SK-N-SH (cell line): ENCODE data around the gene FBP1. TPM values are rescaled to one million over a fixed set of nuclear protein-coding genes. Genes with fewer than 3 reads are reported as not detected.

ENCODE experiments used
- CTCF ChIA-PET: fragments of 300-600, 350-600 bp; formaldehyde crosslinking; extraction: SDS; loops from one replicate; lab custom pipeline; 2021; lab: Yijun Ruan, JAX
- POLR2A ChIA-PET: fragments of 350-600 bp; sonication (Branson Sonifier 250); formaldehyde crosslinking; extraction: SDS; loops from one replicate; lab custom pipeline; 2020; ENCODE audit warnings: antibody characterized with exemption, inconsistent platforms; lab: Yijun Ruan, JAX
- DNase-seq: peaks from one replicate; pipeline ENCODE4 v3.0.0; 2012
- H2AFZ ChIP-seq: fragments of 200-600 bp; sonication (generic); 2 replicates; pipeline ENCODE4 v1.8.1; 2016; ENCODE audit warnings: antibody characterized with exemption, mild to moderate bottlenecking, low read depth
- H3F3A ChIP-seq: fragments of 200-600 bp; sonication (generic); replicated peaks from 2 replicates; pipeline ENCODE3; 2016; ENCODE audit warnings: antibody characterized with exemption, mild to moderate bottlenecking; ENCODE audit not compliant: insufficient read depth
- H3K27ac ChIP-seq, 2 experiments: fragments of 200-500 bp in 1 of 2; fragments of 200-600 bp in 1 of 2; sonication (Bioruptor generic) in 1 of 2; sonication (generic), shearing (Covaris generic) in 1 of 2; 2 replicates each; pipeline versions ENCODE4 v1.5.1 to v1.6.1; 2014 to 2016; ENCODE audit warnings: low read depth in 2 of 2, inconsistent platforms in 1 of 2, low read length in 1 of 2, mild to moderate bottlenecking in 1 of 2, mixed read lengths in 1 of 2
- H3K27me3 ChIP-seq: fragments of 200-600 bp; sonication (generic), shearing (Covaris generic); 2 replicates; pipeline ENCODE4 v1.6.1; 2016; ENCODE audit warnings: mixed run types; ENCODE audit not compliant: insufficient read depth
- H3K36me3 ChIP-seq, 2 experiments: fragments of 200-500 bp in 1 of 2; fragments of 200-600 bp in 1 of 2; sonication (Bioruptor generic) in 1 of 2; sonication (generic) in 1 of 2; replicated peaks in 1 of 2; 2 replicates each; pipeline versions ENCODE3 to v1.5.1; 2014 to 2016; ENCODE audit warnings: low read length in 1 of 2, mild to moderate bottlenecking in 1 of 2; ENCODE audit not compliant: insufficient read depth in 2 of 2, control insufficient read depth in 1 of 2
- H3K4me1 ChIP-seq, 2 experiments: fragments of 200-500 bp in 1 of 2; fragments of 200-600 bp in 1 of 2; sonication (Bioruptor generic) in 1 of 2; sonication (generic), shearing (Covaris generic) in 1 of 2; 2 replicates each; pipeline versions ENCODE4 v1.5.1 to v1.6.1; 2014 to 2016; ENCODE audit warnings: low read depth in 1 of 2, low read length in 1 of 2, mixed run types in 1 of 2; ENCODE audit not compliant: insufficient read depth in 2 of 2, control insufficient read depth in 1 of 2
- H3K4me2 ChIP-seq: fragments of 200-600 bp; sonication (generic), shearing (Covaris generic); 2 replicates; pipeline ENCODE4 v1.6.1; 2017; ENCODE audit warnings: mixed run types
- H3K4me3 ChIP-seq, 2 experiments: fragments of 200-500 bp in 1 of 2; fragments of 200-600 bp in 1 of 2; sonication (Bioruptor generic) in 1 of 2; sonication (generic), shearing (Covaris generic) in 1 of 2; 2 replicates each; pipeline versions ENCODE4 v1.5.1 to v1.8.1; 2014 to 2016; ENCODE audit warnings: low read depth in 2 of 2, inconsistent platforms in 1 of 2, low read length in 1 of 2, mild to moderate bottlenecking in 1 of 2, mixed read lengths in 1 of 2, moderate library complexity in 1 of 2
- H3K79me2 ChIP-seq: fragments of 200-600 bp; sonication (generic); 2 replicates; pipeline ENCODE4 v1.8.1; 2017; ENCODE audit warnings: mild to moderate bottlenecking; ENCODE audit not compliant: insufficient read depth
- H3K9ac ChIP-seq: fragments of 200-600 bp; sonication (generic); 2 replicates; pipeline ENCODE4 v1.6.1; 2017; ENCODE audit warnings: mixed run types
- H3K9me2 ChIP-seq: fragments of 200-600 bp; sonication (generic); 2 replicates; pipeline ENCODE4 v1.6.1; 2017; ENCODE audit warnings: mixed run types
- H3K9me3 ChIP-seq: fragments of 200-600 bp; sonication (generic); 2 replicates; pipeline ENCODE4 v1.6.1; 2017; ENCODE audit warnings: mixed run types, mild to moderate bottlenecking, moderate library complexity
- H4K20me1 ChIP-seq: fragments of 200-600 bp; sonication (generic); 2 replicates; pipeline ENCODE4 v1.6.1; 2017; ENCODE audit warnings: mild to moderate bottlenecking, mixed run types; ENCODE audit not compliant: insufficient read depth
- ELF1 ChIP-seq: IDR thresholded peaks from 2 replicates; pipeline ENCODE4 v1.4.0; 2012
- FOXM1 ChIP-seq: IDR thresholded peaks from 2 replicates; pipeline ENCODE4 v1.4.0; 2012; ENCODE audit warnings: low read depth, mild to moderate bottlenecking
- GATA2 ChIP-seq: sonication (generic); formaldehyde crosslinking; IDR thresholded peaks from 2 replicates; pipeline ENCODE4 v1.5.0; 2020; ENCODE audit warnings: mild to moderate bottlenecking, missing genetic modification reagents
- NFIC ChIP-seq: IDR thresholded peaks from 2 replicates; pipeline ENCODE4 v1.4.0; 2012; ENCODE audit warnings: borderline replicate concordance
- NRF1 ChIP-seq: IDR thresholded peaks from 2 replicates; pipeline ENCODE4 v1.6.1; 2012; ENCODE audit warnings: low read depth, mild to moderate bottlenecking, low read length
- POLR2AphosphoS5 ChIP-seq: IDR thresholded peaks from 2 replicates; pipeline ENCODE4 v1.6.1; 2012; ENCODE audit warnings: low read depth, low read length
- RCOR1 ChIP-seq: fragments of 150-350 bp; IDR thresholded peaks from 2 replicates; pipeline ENCODE4 v1.6.1; 2017; ENCODE audit warnings: antibody characterized with exemption, low read length
- RFX5 ChIP-seq: IDR thresholded peaks from 2 replicates; pipeline ENCODE4 v1.6.1; 2012; ENCODE audit warnings: mild to moderate bottlenecking, improper control_type of control experiment, low read length
- TAF1 ChIP-seq: IDR thresholded peaks from 2 replicates; pipeline ENCODE4 v1.6.1; 2012; ENCODE audit warnings: low read depth, mild to moderate bottlenecking, low read length, moderate library complexity, borderline replicate concordance
- WGBS: methylation state at CpG from one replicate; pipeline ENCODE4 v1.1.6; 2017; ENCODE audit warnings: low lambda C conversion rate; 5-methylcytosine and 5-hydroxymethylcytosine counted together
- polyA plus RNA-seq, 3 experiments: library from polyadenylated mRNA; depleted of rRNA; stranded (reverse); fragments of >200 nt; gene quantifications; 2 replicates each; pipeline ENCODE4 v1.2.3, GENCODE V29; 2012
- TF ChIP-seq, protein P1 (sequence below): IDR thresholded peaks from 2 replicates; pipeline ENCODE4 v1.4.0; 2012; ENCODE audit warnings: low read depth
- TF ChIP-seq, protein P2 (sequence below): IDR thresholded peaks from 2 replicates; pipeline ENCODE4 v1.4.0; 2012; ENCODE audit warnings: low read depth, borderline replicate concordance
- TF ChIP-seq, protein P3 (sequence below): IDR thresholded peaks from 2 replicates; pipeline ENCODE4 v1.4.0; 2012; ENCODE audit warnings: low read depth, borderline replicate concordance

Gene FBP1
- polyA plus RNA-seq, 1 of the 3 experiments (the other 2 are of a cell fraction), result not detected

DNA sequence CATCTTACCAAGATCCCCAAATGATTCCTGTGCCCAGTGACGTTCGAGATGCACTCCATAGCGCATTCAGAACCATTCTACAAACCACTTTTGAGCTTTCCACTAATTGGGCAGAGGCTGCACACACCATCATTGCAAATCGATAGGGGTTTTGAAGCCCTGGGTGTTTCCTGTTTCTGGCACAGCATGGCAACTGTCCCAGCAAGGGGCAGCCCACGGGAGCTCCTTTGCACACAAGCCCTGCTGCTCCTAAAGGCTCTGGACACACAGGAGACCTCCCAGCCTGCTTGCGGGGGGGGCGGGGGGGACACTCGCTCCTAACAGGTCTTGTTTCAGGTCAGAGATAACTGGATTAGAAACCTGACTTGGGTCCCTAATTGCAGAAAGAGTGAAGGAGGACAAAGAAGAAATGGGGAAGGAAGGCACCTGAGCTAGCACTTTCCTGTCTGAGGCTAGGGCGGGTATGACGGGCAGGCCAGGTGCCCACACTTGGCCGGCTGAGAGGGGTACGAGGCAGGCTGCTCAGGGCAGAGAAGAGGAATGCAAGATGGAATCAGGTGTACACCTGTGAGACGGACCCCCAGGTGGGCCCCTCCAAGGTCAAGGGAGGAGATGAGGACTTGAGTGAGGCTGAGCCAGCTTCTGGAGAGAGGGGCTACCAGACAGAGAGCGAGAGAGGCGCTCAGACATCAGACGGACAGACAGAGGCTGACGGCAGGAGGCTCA is 820 bp downstream of the FBP1 start:
- no peaks in the 10 kb centered on the region for H3K36me3 ChIP-seq
- H3K9me3 ChIP-seq, result no peaks in the 10 kb centered on the region
- no peak overlapping the region for H2AFZ ChIP-seq
- ChIA-PET CTCF (interaction anchor here (1.1 kb wide), 1 partner anchor 15 kb away, joined by 3 read pairs; no protein-coding TSS in a partner anchor), POLR2A (no interaction called here)
- TF ChIP-seq FOXM1, result no peak
- TF ChIP-seq NFIC, result no peak
- no peak for TF ChIP-seq TAF1
- TF ChIP-seq, protein P1, sequence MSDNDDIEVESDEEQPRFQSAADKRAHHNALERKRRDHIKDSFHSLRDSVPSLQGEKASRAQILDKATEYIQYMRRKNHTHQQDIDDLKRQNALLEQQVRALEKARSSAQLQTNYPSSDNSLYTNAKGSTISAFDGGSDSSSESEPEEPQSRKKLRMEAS, result no peak
- TF ChIP-seq GATA2 (CRISPR knock-in tag), result no peak
- no peak for TF ChIP-seq RFX5
- TF ChIP-seq NRF1, result no peak
- TF ChIP-seq, protein P2, sequence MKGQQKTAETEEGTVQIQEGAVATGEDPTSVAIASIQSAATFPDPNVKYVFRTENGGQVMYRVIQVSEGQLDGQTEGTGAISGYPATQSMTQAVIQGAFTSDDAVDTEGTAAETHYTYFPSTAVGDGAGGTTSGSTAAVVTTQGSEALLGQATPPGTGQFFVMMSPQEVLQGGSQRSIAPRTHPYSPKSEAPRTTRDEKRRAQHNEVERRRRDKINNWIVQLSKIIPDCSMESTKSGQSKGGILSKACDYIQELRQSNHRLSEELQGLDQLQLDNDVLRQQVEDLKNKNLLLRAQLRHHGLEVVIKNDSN, result no peak
- TF ChIP-seq POLR2AphosphoS5, result no peak
- TF ChIP-seq, protein P3, sequence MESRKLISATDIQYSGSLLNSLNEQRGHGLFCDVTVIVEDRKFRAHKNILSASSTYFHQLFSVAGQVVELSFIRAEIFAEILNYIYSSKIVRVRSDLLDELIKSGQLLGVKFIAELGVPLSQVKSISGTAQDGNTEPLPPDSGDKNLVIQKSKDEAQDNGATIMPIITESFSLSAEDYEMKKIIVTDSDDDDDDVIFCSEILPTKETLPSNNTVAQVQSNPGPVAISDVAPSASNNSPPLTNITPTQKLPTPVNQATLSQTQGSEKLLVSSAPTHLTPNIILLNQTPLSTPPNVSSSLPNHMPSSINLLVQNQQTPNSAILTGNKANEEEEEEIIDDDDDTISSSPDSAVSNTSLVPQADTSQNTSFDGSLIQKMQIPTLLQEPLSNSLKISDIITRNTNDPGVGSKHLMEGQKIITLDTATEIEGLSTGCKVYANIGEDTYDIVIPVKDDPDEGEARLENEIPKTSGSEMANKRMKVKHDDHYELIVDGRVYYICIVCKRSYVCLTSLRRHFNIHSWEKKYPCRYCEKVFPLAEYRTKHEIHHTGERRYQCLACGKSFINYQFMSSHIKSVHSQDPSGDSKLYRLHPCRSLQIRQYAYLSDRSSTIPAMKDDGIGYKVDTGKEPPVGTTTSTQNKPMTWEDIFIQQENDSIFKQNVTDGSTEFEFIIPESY, result no peak
- H3K4me1 ChIP-seq, result no peaks in the 10 kb centered on the region; a peak in 1 of 4 replicates
- H3K4me3 ChIP-seq, result no peak overlapping the region
- no peak for DNase-seq
- no peaks in the 10 kb centered on the region for H3K79me2 ChIP-seq
- H3K4me2 ChIP-seq, result no peak overlapping the region
- no peaks in the 10 kb centered on the region for H4K20me1 ChIP-seq
- H3K9me2 ChIP-seq, result no peaks in the 10 kb centered on the region
- WGBS, result 82% methylated on average over 15 of the region's 17 CpGs
- no peak overlapping the region for H3K9ac ChIP-seq
- H3K27me3 ChIP-seq, result no peaks in the 10 kb centered on the region
- H3K27ac ChIP-seq, result no peak overlapping the region
- no peaks in the 10 kb centered on the region for H3F3A ChIP-seq

DNA sequence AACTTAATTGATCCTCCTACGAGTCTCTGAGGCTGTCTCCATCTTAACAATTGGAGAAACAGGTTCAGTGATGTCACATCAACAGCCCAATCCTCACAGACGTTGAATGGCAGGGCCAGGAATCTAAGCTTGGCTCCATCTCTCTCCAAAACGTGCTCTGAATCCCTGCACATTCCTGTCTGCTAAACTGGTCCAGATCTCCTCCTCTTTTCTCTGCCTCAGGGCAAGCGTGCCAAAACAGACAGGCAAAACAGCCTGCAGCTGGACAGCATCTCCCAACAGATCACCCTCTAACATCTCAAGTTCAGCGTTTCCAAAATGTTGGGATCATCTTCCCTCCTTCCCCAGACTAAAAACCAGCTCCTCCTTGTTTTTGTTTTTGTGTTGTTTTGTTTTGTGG is 6.6 kb downstream of the FBP1 start:
- no peak overlapping the region for H2AFZ ChIP-seq
- no peak overlapping the region for H3K9ac ChIP-seq
- ChIA-PET CTCF (interaction anchor here (1.0 to 1.5 kb wide), 2 partner anchors 13 to 494 kb away, joined by 3 to 4 read pairs; no protein-coding TSS in a partner anchor), POLR2A (no interaction called here)
- H3K4me2 ChIP-seq, result no peak overlapping the region
- H3K27ac ChIP-seq, result no peak overlapping the region
- H3K4me3 ChIP-seq, result no peak overlapping the region
- H3K9me2 ChIP-seq, result no peaks in the 10 kb centered on the region
- no peaks in the 10 kb centered on the region for H4K20me1 ChIP-seq
- no peaks in the 10 kb centered on the region; the same call in 1 of the 2 replicates for H3K27me3 ChIP-seq
- no peaks in the 10 kb centered on the region for H3K9me3 ChIP-seq
- no peak for DNase-seq
- 19% methylated on average over 5 of the region's 5 CpGs for WGBS
- peaks cover 0 to 15% of the 10 kb centered on the region in 2 experiments; a peak in 1 of 4 replicates for H3K4me1 ChIP-seq
- TF ChIP-seq ELF1 (no peak), RCOR1 (0 out of 2 replicates have a peak, but pooled peaks have one; percentile 27)
- no peaks in the 10 kb centered on the region for H3K36me3 ChIP-seq
- H3F3A ChIP-seq, result no peaks in the 10 kb centered on the region
- no peaks in the 10 kb centered on the region for H3K79me2 ChIP-seq
